Caki2 (cell line): ENCODE data around the gene CBLN4. TPM values are rescaled to one million over a fixed set of nuclear protein-coding genes. Genes with fewer than 3 reads are reported as not detected.
A peak's percentile ranks its signal among the peaks of the same experiment; 100 is the strongest.

Source experiments
- DNase-seq: peaks from one replicate; pipeline ENCODE4 v3.0.0-alpha.2; 2015; ENCODE audit warnings: low read depth
- in situ Hi-C: cut with HindIII; loops from 2 replicates; pipeline ENCODE4 v1.10.0; 2016; ENCODE audit warnings: low sequenced_read_pairs, low pct_unique_long_range_greater_than_20kb, mixed read lengths
- total RNA-seq: library from RNA; depleted of rRNA; stranded (reverse); fragments of >200 nt; shearing (Covaris generic); gene quantifications from 2 replicates; pipeline ENCODE4 v1.2.3, GENCODE V29; 2014; ENCODE audit warnings: low replicate concordance; rRNA removed

The CBLN4 gene
- not detected in 2 replicates for total RNA-seq

- in situ Hi-C loops: no loop called here
Observed at GRCh38 chr20:56005389-56005715, at the start of gene CBLN4. CBLN4 (minus strand) TSS chr20:56005519; CDS start chr20:56004171, 1,348 bp downstream.

DNA sequence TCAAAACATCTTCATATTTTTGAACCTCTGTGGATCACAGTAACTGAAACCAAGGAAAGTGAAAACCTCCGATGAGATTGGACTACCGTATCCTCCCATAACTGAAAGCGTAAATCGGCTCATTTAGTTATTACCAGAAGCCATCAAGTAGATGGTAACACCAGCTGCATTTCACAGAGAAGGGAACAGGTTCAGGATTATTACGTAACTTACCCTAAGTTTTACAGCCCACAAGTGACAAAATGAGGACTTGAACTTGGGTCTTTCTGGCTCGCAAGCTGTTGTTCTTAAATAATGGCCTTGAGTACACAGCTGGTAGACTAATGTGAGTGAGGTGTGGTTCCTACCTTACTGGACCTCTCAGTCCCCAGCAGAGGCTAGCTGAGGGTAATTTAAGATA is 37.9 kb upstream of the CBLN4 start:
- in situ Hi-C loops: no loop called here
- DNase-seq: no peak

More at GRCh38 chr20:56005389-56005715, at the start of gene CBLN4:
- no peak for DNase-seq

DNA sequence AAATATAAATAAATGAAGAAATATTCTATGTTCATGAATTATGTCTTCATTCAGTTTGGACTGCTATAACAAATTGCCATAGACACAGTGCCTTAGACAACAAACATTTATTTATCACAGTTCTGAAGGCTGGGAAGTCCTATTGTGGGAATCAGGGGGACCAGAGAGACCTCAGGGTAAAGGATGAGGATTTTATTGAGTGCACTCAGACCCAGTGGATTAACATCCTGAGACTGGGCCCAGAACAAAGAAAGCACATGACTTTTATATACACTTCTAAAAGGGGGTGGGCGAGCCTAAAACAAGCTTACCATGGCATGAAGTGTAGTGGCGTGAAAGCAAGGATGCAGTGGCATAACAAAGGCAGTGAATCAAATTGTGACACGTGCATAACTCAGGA is 26.9 kb upstream of the CBLN4 start:
- in situ Hi-C loops: no loop called here
- DNase-seq: peak; percentile 13

DNA sequence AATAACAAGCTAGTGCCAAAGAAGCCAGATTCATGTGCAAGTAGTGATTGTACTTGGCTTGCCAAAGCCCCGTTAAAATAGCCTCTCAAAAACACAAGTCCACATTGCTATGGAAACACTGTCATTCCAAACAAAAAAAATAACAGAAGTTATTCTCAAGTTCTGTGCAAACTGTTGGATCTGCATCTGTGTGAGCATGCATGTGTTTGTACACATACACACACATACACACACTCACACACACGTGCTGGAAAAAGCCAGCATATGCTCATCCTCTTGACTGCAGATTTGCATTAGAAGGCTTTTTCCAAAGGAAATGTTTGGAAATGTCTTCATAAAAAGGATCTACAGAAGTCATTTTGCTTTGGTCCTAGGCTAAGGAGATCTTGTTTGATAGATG is 13.4 kb upstream of the CBLN4 start:
- in situ Hi-C loops: no loop called here
- DNase-seq: no peak

DNA sequence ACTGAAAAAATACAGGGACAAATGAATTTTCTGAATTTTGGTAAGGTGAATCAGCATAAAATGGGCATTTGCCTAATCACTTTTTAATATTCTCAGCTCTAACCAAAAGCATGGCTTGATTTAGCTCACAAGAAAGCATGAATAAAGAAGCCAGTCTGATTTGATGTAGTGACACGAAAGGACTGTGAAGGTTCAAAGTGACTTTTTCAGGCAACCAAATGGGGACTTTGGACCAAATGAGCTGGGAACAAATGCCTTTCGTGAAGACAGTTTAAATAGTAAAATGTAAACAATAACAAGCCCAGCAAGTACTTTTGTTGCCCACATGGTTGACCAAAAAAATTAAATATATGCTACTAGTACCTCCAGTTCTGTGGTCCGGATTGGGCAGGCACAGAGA is 12.9 kb upstream of the CBLN4 start:
- no peak for DNase-seq
- in situ Hi-C loops: no loop called here

- in situ Hi-C loops: no loop called here
- no peak for DNase-seq
Observed at GRCh38 chr20:56017560-56017959, 12.2 kb upstream of the CBLN4 start.

- in situ Hi-C loops: no loop called here
- no peak for DNase-seq
Observed at GRCh38 chr20:56014998-56015397, 9.7 kb upstream of the CBLN4 start.

DNA sequence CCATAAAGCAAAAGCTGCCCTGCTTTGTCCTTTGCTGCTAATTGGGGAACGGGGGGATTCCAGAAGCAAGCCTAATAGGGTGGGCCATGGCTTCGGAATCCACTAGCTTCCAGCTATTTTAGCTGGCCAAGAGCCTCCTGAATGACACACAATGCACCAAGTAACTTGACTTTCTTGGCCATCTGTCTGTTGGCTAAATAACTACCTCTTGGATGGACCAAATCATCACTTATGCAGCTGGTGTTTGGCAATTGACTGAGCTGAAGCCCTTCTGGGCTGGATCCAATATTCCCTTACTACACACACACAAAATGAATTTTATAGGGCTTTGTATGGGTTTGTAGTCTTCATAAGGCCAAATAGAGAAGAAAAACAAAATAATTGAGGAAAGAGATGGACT is 8.8 kb upstream of the CBLN4 start:
- no peak for DNase-seq
- in situ Hi-C loops: no loop called here

- DNase-seq: no peak
- in situ Hi-C loops: no loop called here
Observed at GRCh38 chr20:56004611-56005388, 519 bp downstream of the CBLN4 start.

GRCh38 chr20:56004007-56004406 is 1.3 kb downstream of the CBLN4 start:
- DNase-seq: no peak
- in situ Hi-C loops: no loop called here

GRCh38 chr20:56002908-56003800 is 2.2 kb downstream of the CBLN4 start:
- no peak for DNase-seq

GRCh38 chr20:56001890-56002289 is 3.4 kb downstream of the CBLN4 start:
- in situ Hi-C loops: no loop called here
- no peak for DNase-seq

More at GRCh38 chr20:56002908-56003800, 2.2 kb downstream of the CBLN4 start:
- in situ Hi-C loops: no loop called here

- DNase-seq: no peak
- in situ Hi-C loops: no loop called here
Observed at GRCh38 chr20:56001106-56001785, 4.1 kb downstream of the CBLN4 start.

GRCh38 chr20:55978550-55978949 is 26.8 kb downstream of the CBLN4 start:
- in situ Hi-C loops: no loop called here
- no peak for DNase-seq

GRCh38 chr20:55977690-55978459 is 27.4 kb downstream of the CBLN4 start:
- in situ Hi-C loops: no loop called here
- no peak for DNase-seq

GRCh38 chr20:55974491-55975202 is 30.7 kb downstream of the CBLN4 start:
- no peak for DNase-seq
- in situ Hi-C loops: no loop called here

GRCh38 chr20:55964790-55965189 is 40.5 kb downstream of the CBLN4 start:
- in situ Hi-C loops: no loop called here
- no peak for DNase-seq
